Mesodermal cell (in vitro differentiated cells): ENCODE data around the gene LIN7A.
"Not testable (repeated sequence)": the region's sequence is repeated elsewhere in the genome, so short reads cannot be mapped to it uniquely, and the experiment has no call there.

Experiments
- H3K27ac ChIP-seq: 2 replicates; pipeline ENCODE4 v1.7.0; 2013; ENCODE audit warnings: mild to moderate bottlenecking, low read depth, low read length, moderate library complexity; ENCODE audit not compliant: severe bottlenecking
- H3K36me3 ChIP-seq: 2 replicates; pipeline ENCODE4 v1.7.1; 2013; ENCODE audit warnings: mild to moderate bottlenecking, low read length, moderate library complexity; ENCODE audit not compliant: control insufficient read depth, insufficient read depth
- H3K4me1 ChIP-seq: one replicate; pipeline ENCODE4 v1.7.1; 2013; ENCODE audit warnings: mild to moderate bottlenecking, low read length; ENCODE audit not compliant: insufficient read depth, control insufficient read depth, poor library complexity, severe bottlenecking
- H3K4me3 ChIP-seq: 2 replicates; pipeline ENCODE4 v1.7.0; 2013; ENCODE audit warnings: low read length, control low read depth, mild to moderate bottlenecking; ENCODE audit not compliant: insufficient read depth, poor library complexity, severe bottlenecking; ENCODE audit errors: extremely low read depth
- H3K9me3 ChIP-seq: 2 replicates; pipeline ENCODE4 v1.7.1; 2013; ENCODE audit warnings: mild to moderate bottlenecking, low read length, moderate library complexity; ENCODE audit not compliant: control insufficient read depth
- WGBS, 2 experiments: methylation state at CpG; one replicate each; pipeline ENCODE4 v1.1.5; 2013; ENCODE audit warnings: missing lambda C conversion rate in 2 of 2; ENCODE audit not compliant: insufficient coverage in 2 of 2; 5-methylcytosine and 5-hydroxymethylcytosine counted together

The LIN7A gene

DNA sequence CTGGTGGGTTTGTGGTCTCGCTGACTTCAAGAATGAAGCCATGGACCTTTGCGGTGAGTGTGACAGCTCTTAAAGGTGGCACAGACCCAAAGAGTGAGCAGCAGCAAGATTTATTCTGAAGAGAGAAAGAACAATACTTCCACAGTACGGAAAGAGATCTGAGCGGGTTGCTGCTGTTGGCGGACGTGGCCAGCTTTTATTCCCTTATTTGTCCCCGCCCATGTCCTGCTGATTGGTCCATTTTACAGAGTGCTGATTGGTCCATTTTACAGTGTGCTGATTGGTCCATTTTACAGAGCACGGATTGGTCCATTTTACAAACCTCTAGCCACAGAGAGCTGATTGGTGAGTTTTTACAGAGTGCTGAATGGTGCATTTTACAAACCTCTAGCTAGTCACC is 59.3 kb downstream of the LIN7A start:
- not testable (repeated sequence) for H3K4me3 ChIP-seq, H3K27ac ChIP-seq, H3K9me3 ChIP-seq, H3K36me3 ChIP-seq, H3K4me1 ChIP-seq
- WGBS, 2 experiments, result 82 to 95% methylated on average over 4 to 5 of the region's 8 CpGs

DNA sequence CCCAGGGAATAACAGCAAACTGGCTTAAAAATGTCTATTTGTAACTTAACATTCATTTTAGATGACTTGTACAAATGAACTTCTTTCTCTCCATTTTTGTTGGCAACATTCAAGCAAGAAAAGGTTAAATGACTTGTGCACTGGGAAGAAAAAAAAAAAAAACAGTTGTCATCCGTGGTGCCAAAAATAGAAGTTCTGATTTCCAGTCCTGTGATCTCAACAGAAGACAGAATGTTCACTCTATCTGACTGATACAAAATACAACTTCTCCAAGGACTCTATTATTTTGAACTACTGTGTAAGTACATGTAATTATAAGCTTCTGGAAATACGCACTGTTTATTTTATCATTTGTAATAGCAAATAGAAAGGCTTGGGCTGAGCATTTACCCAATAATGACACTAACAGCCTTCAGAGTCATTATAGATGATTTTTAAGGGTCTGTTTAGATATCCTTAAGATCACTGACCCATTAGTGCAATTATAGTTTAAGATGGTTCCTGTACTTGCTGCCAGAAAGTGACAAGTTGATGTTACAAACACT is 59.9 kb downstream of the LIN7A start:
- H3K4me1 ChIP-seq, result no peaks in the 10 kb centered on the region
- no peaks in the 10 kb centered on the region for H3K36me3 ChIP-seq
- no peak overlapping the region for H3K27ac ChIP-seq
- no CpG with 5 or more reads among the region's 2 CpGs for WGBS, 2 experiments
- no peak overlapping the region for H3K4me3 ChIP-seq
- no peaks in the 10 kb centered on the region for H3K9me3 ChIP-seq

DNA sequence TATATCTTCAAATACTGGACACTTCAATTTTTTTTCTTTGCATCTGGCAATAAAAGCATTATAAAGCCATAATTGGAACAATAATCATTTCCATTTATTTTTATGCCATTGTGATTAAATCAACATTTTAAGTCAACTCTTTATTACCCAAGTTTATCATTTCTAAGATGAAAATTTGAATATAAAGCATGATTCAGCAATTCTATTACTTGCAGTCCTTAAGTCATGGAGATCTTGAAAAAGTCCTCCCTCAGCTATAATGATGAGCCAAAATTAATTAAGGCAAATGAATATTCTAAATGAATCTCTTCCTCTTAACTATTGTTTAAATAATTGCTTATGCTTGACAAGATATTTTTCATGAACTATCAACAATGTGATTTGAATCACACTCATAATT is 65.7 kb downstream of the LIN7A start:
- H3K27ac ChIP-seq, result no peak overlapping the region
- H3K36me3 ChIP-seq, result no peaks in the 10 kb centered on the region
- no peaks in the 10 kb centered on the region for H3K4me1 ChIP-seq
- no peak overlapping the region for H3K4me3 ChIP-seq
- H3K9me3 ChIP-seq, result no peaks in the 10 kb centered on the region

DNA sequence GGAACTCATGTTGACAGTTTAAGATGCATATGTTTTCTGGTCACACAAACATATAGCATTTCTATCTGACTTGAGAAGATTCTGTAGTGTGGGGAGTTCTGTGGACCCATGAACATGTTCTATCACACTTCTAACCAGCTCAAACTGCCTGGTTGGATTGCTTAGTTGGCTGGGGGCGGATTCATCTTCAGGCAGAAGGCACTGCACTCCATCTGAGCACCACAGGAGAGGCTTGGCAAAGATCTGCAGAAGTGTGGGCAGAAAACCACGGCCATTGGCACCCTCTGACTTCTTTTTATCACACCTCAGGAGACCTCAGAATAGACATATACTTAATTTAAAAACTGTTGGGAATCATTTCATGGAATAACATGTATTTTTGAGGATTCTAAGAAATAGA is 68.5 kb downstream of the LIN7A start:
- WGBS, 2 experiments, result 60 to 100% methylated on average over 1 of the region's 2 CpGs
- Histone ChIP-seq H3K4me1 (no peaks in the 10 kb centered on the region), H3K36me3 (no peaks in the 10 kb centered on the region), H3K9me3 (no peaks in the 10 kb centered on the region), H3K4me3 (no peak overlapping the region), H3K27ac (no peak overlapping the region)

DNA sequence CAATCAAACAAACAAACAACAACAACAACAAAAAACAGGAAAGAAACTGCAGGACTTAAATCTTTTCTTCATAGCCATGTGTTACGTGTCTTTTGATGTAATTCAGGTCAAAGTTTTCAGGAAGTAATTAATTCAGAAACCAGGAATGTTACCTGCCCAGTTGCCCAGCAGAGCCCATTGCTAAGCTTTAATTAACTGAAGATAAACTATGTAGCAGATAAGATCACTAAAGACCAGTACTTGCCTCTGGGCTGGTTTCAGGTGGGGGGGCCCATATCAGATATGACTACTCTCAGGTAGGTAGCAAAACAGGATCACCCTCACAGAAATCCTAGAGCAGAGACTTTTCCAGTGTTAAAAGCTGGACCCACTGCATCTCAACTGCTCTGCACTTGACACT is 69.2 kb downstream of the LIN7A start:
- no peaks in the 10 kb centered on the region for H3K36me3 ChIP-seq
- H3K27ac ChIP-seq, result no peak overlapping the region
- 100% methylated on average over 1 of the region's 1 CpG; no CpG with 5 or more reads in 1 of the 2 experiments for WGBS, 2 experiments
- no peaks in the 10 kb centered on the region for H3K4me1 ChIP-seq
- H3K9me3 ChIP-seq, result no peaks in the 10 kb centered on the region
- no peak overlapping the region for H3K4me3 ChIP-seq

DNA sequence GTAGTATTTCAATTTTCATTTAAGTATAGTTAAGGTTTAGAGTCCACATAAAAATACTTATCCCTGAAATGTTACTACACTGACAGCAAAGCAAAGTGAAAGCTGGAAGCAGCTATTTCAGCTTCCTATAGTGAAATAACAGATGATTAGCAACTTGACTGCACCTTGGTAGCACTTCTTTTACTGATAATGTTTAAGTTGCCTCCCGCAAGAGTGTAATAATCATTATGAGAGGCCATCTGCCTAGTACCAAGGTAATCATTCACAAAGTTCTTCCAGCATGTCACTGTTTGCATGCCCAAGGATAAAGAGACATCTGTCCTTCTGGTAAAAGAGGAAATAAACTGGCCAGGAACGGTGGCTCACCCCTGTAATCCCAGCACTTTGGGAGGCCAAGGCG is 69.8 kb downstream of the LIN7A start:
- no CpG with 5 or more reads among the region's 3 CpGs for WGBS, 2 experiments
- Histone ChIP-seq H3K27ac (no peak overlapping the region), H3K4me1 (no peaks in the 10 kb centered on the region), H3K4me3 (no peak overlapping the region), H3K9me3 (no peaks in the 10 kb centered on the region), H3K36me3 (no peaks in the 10 kb centered on the region)

DNA sequence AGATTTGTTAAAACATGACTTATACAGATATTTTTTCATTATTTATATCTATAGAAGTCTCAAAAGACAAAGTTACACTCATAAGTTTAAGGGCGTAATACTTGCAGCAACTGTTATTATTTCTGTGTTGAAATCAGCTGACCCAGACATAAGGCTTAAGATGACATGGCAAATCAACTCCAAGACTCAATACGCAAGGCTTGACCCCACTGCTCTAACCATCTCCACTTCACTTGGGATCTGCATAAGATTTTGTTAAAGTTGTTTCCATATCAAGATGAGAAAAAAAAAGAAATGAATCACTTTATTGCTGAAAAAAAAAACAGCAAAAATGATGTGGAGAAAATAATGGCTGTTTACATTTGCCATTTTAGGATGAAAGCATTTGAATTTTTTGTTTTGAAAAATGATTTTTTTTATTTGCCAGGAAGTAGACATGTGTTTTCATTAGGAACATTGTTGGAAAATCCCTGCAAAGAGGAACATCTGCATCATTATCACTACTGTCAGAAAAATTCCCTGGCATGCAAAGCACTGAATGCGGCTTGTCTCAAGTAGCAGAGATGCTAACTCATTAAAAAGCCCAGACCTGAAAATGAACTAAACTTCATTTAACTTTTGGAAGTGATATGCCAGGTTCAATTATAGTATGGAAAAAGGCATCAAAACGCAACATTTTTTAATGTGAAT is 73.5 kb downstream of the LIN7A start:
- H3K9me3 ChIP-seq, result no peaks in the 10 kb centered on the region
- H3K36me3 ChIP-seq, result no peaks in the 10 kb centered on the region
- no peak overlapping the region for H3K27ac ChIP-seq
- no peaks in the 10 kb centered on the region for H3K4me1 ChIP-seq
- WGBS, 2 experiments, result no CpG with 5 or more reads among the region's 4 CpGs
- no peak overlapping the region for H3K4me3 ChIP-seq

DNA sequence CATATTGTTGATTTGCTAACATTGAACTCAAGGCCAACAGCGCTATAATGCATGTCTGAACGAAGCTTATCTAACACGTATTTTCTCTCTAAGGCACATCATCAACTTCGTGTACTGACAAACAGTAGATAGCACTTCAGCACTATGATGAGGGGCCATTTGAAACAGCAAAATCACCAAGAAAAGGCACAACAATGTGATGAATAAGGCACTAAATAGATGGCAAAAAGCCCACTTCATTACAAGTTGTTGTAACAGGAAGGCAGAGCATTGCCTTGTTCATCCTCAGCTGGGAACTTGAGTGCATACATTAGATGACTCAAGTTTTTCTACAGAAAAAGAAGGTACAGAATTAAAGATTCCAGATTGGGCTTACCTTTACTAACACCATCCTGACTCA is 75.2 kb downstream of the LIN7A start:
- no peaks in the 10 kb centered on the region for H3K4me1 ChIP-seq
- WGBS, 2 experiments, result 83 to 100% methylated on average over 2 to 4 of the region's 4 CpGs

DNA sequence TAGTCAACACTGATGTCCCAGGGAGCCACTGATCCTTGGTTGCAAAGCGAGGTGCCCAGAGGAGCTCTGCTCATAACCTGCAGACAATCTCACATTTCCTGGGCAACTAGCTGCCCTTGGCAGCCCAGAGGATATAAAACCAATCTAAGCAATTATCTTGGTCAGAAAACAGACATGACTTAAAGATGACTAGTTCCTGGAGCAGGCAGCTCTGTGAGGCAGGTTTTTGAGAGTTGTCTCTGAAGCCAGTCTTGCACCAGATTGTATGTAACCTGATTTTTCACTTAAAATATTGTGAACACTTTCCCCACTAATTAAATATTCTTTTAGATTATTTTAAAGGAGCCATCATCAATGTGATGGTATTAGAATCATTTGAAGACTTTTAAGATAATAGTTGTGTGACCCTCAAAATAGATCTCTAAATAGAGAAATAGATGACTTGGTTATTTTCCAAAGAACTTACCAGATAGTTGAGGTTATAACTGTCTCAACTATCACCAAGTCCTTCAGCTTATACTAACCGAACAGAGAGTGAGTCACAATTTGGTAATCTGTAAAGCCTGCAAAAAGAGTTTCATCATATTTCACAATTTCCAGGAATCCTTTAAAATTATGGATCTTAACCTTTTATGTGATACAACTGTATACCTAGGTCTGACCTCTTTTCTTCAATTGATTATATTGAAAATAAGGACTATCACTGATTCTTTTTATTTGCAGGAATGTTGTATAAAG is 75.9 kb downstream of the LIN7A start:
- Histone ChIP-seq H3K4me3 (no peak overlapping the region), H3K9me3 (no peaks in the 10 kb centered on the region), H3K4me1 (no peaks in the 10 kb centered on the region), H3K36me3 (no peaks in the 10 kb centered on the region), H3K27ac (no peak overlapping the region)
- 86 to 100% methylated on average over 1 of the region's 2 CpGs for WGBS, 2 experiments

More for the DNA sequence above, 75.2 kb downstream of the LIN7A start:
- Histone ChIP-seq H3K27ac (no peak overlapping the region), H3K9me3 (no peaks in the 10 kb centered on the region), H3K4me3 (no peak overlapping the region), H3K36me3 (no peaks in the 10 kb centered on the region)

DNA sequence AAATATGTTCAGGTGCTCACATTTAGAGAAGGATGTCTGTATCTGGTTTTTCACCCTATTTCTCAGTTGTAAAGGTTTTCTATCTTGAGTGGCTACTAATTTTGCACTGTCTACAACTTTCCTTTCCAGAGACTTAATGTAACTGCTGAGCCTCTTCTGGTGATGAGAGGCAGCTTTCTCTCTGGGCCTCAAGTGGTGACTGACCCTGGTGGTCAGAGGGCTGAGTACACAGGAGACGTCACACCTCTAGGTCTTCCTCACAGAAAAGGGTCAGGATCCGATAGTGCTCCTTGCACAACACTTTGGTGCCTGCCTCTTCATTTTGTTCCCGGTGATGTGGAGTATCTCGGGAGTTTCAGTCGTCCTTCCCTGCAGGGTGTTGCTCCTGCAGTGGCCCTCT is 76.8 kb downstream of the LIN7A start:
- 91 to 98% methylated on average over 5 of the region's 5 CpGs for WGBS, 2 experiments
- Histone ChIP-seq H3K4me1 (no peaks in the 10 kb centered on the region), H3K36me3 (no peaks in the 10 kb centered on the region), H3K27ac (no peak overlapping the region), H3K4me3 (no peak overlapping the region), H3K9me3 (no peaks in the 10 kb centered on the region)

DNA sequence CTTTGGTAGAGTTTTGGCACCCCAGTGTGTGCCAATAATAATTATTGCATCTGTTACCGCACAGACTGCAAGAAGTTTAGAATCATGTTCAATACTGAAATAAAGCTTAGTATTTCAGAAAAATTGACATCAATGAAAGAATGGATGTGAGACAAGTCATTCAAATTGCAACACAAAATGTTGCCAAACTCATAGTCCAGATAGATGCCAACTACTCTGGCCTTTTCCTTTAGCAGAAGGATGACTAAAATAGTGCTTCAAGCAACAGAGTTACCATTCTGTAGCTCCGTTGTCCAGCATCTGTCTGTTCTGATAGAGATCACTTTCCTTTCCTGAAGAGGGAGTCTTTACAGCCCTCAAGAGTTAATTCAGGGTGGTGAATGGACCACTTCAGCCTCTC is 77.5 kb downstream of the LIN7A start:
- Histone ChIP-seq H3K4me3 (no peak overlapping the region), H3K9me3 (no peaks in the 10 kb centered on the region), H3K4me1 (no peaks in the 10 kb centered on the region), H3K27ac (no peak overlapping the region), H3K36me3 (no peaks in the 10 kb centered on the region)
- whole genome bisulfite sequencing, 2 experiments, result 75% methylated on average over 1 of the region's 2 CpGs; no CpG with 5 or more reads in 1 of the 2 experiments
